Stimulated activated CD8-positive, alpha-beta memory T cell treated with anti-CD3 and anti-CD28 coated beads, Interleukin-15, amount 100 ng/mL, for 1 hour (primary cell): ENCODE results near the gene GOLGA3.
"Not testable (repeated sequence)": the region's sequence is repeated elsewhere in the genome, so short reads cannot be mapped to it uniquely, and the experiment has no call there.

Experiments used
- DNase-seq: peaks from one replicate; pipeline ENCODE4 v3.0.0-alpha.2; 2020; ENCODE audit warnings: low read depth

GOLGA3 gene

DNA sequence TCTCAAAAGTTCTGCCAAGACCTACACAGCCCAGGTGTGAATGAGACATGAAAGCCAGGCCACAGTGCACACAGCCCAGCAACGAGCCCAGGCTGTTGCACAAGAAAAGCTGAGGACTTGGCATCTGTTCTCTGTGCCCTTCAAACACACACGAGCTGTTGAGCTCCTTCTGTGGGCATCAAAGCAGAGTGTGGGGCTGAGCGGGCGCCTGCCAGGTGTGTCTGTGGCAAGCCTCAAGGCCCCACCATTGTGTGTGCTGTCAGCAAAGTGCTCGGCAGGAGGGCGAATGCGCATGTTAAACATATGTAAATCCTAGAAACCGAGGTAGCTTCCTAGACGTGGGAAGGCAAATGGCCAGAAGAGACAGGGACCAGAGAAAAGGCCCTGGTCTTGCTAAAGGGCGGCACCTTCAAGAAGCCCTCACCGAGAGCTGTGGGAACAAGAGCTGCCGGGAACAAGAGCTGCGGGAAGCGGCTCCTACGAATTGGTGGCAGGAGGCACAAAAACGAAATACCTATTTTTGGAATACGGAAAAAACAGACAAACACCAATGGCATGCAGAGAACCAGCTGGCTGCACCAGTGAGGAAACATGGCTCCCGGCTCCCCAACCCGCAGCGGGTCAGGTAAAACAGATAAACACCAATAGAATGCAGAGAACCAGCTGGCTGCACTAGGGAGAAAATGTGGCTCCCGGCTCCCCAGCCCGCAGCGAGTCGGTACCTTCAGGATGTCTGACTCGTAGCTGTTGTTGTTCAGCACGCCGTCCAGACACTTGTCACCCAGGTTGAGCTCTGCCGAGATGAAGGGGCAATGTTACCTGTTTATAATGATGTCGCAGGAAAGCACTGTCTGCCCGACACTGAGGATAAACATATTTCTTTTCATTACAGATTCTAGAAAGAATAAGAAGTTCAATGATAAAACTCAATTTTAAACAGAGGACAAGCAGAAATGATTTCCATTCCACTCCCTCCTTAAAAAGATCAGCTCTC is 19.0 kb upstream of the GOLGA3 start:
- DNase-seq = no peak

DNA sequence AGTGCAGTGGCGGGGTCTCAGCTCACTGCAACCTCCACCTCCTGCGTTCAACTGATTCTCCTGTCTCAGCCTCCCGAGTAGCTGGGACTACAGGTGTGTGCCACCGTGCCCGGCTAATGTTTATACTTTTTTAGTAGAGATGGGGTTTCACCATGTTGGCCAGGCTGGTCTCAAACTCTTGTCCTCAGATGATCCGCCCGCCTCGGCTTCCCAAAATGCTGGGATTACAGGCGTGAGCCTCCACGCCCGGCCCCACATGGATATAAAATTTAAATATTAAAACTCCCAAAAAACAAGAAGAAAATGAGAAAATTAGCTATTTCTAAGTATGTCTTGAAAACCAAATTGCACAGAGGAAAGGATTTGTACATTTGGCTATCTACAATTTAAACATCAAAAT is 16.0 kb upstream of the GOLGA3 start:
- DNase-seq = not testable (repeated sequence)

DNA sequence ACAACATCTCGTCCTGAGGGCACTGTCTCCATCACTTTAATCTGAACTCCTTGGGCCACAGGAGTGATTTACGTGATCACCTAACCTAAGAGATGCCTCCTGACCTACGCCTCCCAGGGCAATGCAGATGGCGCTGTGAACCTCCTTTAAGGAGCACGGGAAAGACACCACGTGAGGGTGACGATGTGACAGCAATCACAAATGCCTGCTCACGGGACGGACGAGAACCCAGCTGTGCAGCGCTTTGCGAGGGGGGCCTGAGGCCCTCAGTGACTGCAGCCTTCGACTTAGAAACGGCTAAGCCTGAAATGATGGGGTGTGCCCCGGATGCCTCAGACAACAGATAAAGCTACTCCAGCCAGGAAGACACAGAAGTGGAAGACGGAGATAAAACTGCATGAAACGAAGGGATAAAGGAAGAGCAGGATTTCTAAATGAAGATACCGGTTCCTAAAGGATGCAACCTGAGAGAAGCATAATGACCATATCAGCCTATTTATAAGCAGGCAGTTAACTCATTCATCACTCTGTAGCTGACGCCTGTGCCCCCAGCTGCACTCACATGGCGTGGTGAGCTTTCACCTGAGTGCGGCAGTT is 13.9 kb upstream of the GOLGA3 start:
- DNase-seq = no peak

DNA sequence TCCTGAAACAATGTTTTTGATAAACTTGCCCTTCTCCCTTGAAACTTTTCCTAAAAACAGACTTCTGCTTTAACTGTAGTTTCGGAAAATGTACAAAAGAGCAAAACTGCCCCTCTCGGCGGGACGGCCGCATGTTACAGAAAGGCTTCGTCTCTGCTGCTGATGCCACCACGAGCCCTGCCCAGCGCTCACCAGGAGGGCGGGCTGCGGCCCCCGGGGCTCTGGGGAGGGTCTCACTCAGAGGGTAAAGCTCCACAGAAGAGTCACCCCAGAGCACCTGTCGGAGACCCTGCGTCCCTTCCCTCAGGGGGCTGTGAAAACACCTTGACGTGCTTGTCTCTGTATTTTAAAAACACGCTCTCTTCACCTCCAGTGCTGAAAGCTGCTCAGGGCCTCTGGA is 12.5 kb upstream of the GOLGA3 start:
- no peak for DNase-seq

DNA sequence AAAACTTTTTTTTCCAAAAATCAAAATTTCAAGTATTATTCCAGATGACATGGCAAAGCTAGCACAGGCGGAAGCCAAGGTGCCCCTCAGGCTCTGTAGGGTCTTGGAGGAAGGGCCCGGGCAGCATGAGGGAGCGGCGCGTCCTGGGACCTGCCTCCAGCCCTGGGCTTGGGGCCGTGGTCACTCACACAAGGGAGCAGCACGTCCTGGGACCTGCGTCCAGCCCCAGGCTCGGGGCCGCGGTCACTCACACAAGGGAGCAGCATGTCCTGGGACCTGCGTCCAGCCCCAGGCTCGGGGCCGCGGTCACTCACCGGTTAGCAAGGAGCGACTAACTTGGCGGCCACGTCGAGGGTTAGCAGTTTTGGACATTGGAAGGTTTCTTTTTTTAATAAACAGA is 11.9 kb upstream of the GOLGA3 start:
- DNase-seq = no peak

DNA sequence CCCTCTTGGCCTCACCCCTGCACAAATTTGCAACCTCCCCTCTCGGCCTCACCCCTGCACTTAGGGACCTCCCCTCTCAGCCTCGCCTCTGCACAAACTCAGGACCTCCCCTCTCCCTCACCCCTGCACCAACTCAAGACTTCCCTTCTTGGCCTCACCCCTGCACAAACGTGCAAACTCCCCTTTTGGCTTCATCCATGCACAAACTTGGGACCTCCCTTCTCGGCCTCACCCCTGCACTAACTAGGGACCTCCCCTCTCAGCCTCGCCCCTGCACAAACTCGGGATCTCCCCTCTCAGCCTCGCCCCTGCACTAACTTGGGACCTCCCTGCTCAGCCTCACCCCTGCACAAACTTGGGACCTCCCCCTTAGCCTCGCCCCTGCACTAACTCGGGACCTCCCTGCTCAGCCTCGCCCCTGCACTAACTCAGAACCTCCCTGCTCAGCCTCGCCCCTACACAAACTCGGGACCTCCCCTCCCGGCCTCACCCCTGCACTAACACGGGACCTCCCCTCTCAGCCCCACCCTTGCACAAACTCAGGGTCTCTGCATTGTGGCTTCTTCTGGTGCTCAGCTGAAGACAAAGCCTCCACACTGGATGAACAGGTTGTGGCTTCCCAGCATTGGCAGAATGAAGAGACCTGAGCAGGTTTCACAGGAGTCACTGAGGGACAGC is 11.0 kb upstream of the GOLGA3 start:
- DNase-seq = no peak

DNA sequence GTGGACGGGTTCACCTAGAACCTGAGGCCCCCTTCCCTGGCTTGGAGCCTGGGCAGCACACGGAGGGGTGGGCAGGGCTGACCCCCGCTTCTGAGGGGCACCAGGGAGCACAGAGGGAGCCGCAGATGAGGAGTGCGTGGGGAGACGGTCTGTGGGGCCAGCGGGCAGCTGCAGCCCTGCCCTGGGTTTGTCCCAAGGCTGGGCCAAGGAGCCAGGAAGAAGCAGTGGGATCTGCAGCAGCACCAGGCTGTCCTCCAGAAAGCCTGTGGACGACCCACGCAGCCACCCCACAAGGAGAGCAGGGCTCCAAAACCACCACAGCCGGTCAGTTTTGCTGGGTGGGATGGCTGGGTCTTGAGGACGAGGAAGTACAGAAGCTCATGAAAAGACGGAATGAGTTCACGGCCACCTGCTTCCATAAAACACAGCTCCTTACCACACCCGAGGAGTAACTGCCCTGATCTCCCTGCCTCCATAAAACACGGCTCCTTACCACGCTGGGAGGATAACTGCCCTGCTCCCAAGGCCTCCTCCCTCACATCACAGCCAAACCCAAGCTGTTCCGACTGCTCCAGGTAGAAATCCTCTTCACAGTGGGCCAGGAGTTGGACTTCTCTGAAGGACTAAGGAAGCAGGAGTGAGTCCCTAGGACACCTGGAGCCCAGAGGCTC is 9.9 kb upstream of the GOLGA3 start:
- no peak for DNase-seq

DNA sequence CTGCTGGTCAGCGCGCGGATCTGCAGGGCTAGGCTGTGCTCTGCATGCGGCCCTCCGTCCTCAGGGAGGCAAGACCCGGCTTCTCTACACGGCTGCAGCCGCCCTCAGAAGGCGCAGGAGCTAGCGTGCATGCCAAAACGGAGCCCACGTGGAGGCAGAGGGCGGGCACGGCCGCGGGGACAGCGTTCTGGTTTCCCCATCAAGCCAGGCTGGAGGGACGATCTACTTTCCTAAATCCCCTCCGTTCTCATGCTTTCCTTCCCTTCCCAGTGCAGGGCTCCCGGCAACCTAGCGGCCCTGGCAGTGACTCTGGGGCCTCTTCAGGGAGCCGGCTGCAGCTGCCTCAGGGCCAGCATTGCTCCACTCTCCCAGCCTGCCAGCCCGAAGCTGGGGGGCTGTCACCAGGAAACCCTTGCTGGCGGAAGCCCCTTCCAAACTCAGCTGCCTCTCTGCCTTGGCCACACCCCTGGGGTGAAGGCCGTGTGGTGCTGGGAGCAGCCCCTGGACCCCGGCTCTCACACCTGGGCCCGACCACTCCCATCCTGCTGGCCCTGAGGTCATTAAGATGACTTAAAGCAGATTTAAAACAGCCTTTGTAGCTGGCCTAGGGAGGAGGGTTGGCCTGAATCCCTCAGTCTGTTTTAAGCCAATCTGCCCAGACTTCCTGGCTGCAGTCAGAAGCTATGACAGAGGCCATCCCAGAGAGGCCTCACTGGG is 9.2 kb upstream of the GOLGA3 start:
- DNase-seq = no peak

DNA sequence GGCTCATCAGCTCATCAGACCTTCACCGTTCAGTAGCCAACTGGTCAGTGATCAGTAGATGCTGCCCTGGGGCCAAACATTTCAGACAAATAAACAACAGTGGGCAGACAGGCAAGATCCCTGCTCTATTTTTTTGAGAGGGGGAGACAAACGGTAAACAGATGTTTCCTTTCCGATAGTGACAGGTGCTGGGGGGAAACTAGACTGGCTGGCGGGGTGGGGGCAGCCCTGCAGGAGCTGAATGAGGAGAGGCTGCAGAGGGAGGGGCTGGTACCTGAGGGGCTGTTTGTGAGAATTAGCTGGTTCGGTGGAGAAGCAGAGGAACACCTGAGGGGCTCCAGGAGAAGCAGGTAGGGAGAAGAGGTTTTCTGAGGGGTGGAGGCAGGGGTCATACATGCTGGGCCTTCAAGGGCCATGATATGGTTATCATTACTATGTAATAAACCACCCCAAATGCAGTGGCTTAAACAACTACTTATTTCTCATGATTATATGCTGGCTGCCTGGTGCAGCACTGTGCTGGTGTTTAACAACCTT is 8.2 kb upstream of the GOLGA3 start:
- no peak for DNase-seq

DNA sequence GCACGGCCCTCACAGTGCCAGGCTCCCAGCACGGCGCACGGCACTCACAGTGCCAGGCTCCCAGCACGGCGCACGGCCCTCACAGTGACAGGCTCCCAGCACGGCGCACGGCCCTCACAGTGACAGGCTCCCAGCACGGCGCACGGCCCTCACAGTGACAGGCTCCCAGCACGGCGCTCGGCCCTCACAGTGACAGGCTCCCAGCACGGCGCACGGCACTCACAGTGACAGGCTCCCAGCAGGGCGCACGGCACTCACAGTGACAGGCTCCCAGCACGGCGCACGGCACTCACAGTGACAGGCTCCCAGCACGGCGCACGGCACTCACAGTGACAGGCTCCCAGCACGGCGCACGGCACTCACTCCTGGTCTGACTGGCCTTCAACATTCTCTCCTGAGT is 7.6 kb upstream of the GOLGA3 start:
- DNase-seq = not testable (repeated sequence)

DNA sequence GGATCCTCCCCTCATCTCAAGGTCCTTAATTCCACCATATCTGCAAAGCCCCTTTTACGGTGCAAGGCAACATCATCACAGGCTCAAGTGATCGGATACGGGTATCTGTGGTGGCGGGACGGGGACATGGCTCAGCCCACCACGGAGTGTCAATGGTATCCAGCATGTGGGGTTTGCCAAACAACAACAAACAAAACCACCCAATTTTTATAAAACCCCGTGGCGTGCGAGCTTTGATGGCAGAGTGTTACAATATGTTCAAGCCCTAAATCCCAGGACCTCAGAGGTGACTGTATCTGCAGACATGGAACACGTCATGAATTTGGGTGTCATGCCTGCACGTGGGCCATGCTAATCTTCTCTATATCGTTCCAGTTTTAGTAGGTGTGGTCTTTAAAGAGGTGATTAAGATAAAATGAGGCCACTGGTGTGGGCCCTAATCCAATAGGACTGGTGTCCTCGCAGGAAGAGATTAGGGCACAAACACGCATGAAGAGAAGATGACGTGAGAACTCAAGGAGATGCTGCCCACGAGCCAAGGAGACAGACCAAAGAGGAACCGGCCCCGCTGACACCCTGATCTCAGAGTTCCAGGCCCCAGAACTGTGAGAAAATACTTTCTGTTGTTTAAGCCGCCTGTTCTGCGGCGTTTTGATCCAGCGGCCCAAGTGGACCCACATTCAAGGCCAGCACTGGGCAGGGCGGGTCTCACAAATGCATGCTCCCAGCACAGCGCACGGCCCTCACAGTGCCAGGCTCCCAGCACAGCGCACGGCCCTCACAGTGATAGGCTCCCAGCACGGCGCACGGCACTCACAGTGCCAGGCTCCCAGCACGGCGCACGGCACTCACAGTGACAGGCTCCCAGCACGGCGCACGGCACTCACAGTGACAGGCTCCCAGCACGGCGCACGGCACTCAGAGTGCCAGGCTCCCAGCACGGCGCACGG is 6.7 kb upstream of the GOLGA3 start:
- DNase-seq = no peak

DNA sequence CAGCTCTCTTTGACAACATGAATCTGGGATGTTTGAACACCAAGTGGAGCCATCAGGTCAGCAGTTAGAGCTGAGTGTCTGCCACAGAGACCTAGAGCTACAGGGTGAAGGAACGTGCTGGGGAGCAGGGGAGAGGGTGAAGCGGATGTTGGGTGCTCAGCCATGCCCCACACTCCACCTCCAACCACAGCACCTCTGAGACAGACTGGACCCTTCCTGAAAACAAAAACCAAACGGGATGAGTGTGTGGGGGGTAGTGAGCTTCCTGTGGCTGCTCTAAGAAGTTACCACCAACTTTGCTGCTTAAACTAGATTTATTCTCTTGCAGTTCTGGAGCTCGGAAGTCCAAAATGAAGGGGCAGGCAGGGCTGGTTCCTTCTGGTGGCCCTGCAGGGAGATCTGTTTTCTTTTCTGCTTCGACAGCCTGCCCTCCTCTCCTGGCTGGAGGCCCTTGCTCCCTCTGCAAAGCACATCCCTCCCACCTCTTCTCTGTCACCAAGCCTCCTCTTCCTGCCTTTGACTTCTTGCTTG is 5.6 kb upstream of the GOLGA3 start:
- DNase-seq = no peak

DNA sequence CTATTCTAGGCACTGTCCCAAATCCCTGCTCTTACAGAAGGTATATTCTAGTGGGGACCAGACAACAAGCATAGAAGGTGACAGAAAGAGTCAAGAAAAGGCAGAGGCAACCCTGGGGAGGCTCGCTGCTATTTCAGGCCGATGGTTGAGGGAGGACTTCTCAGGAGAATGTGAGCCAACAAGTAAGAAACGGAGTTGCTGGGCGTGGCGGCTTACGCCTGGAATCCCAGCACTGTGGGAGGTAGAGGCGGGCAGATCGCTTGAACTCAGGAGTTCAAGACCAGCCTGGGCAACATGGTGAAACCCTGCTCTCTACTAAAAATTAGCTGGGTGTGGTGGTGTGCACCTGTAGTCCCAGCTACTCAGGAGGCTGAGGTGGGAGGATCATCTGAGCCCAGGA is 4.7 kb upstream of the GOLGA3 start:
- DNase-seq = no peak

DNA sequence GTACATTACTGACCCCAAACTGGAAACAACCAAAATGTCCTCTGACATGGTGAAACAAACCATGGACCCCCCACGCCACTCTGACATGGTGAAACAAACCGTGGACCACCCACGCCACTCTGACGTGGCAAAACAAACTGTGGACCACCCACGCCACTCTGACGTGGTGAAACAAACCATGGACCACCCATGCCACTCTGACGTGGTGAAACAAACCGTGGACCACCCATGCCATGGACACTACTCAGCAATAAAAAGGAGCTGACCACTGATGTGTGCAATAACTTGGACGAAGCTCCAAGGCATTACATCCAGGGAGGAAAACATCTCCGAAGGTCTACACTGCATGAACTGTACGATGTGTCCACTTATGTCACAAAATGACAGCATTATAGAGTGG is 3.1 kb upstream of the GOLGA3 start:
- no peak for DNase-seq

DNA sequence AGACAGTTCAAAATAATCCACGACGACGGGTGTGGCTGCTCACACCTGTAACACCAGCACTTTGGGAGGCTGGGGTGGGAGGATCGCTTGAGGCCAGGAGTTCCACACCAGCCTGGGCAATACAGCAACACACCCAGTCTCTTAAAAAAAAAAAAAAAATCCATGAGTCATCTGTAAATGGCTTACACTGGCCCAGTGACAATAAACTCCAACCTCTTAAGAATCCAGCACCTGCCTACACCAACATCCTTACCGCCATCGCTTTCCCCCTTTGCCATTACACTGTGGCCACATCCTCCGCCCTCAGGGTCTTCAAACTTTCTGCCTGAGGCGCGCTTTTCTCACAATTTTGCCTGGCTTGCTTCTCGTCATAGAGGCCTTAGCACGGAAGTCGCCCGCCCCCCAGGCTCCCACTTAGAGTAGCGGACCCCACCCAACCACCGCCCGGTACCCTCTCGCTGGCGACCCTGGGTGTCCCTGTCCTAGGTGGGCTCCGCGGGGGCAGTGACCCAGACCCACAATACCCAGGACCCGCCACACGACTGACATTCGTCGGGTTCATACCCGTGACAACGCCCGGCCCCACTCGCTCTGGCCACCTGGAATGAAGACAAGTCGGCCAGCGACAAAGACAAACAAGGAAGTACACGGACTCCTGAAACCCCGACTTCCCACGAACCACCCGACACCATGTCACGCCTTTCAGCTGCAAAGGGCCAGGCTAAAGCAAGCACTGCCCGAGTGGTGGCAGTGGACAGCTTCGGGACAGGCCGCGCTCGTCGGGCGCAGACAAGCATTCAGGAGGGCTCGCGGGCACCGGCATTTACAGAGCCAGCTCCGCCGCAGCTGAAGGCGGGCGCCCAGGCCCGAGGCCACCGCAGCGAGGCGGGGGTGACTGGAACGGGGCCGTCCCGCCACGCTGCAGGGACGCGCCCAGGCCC is 636 bp downstream of the GOLGA3 start:
- DNase-seq = no peak

DNA sequence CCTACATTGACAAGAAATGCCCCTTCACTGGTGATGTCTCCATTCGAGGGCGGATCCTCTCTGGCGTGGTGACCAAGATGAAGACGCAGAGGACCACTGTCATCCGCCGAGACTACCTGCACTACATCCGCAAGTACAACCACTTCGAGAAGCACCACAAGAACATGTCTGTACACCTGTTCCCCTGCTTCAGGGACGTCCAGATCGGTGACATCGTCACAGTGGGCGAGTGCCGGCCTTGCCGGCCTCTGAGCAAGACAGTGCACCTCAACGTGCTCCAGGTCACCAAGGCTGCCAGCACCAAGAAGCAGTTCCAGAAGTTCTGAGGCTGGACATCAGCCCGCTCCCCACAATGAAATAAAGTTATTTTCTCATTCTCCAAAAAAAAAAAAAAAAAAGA is 2.8 kb downstream of the GOLGA3 start:
- no peak for DNase-seq

DNA sequence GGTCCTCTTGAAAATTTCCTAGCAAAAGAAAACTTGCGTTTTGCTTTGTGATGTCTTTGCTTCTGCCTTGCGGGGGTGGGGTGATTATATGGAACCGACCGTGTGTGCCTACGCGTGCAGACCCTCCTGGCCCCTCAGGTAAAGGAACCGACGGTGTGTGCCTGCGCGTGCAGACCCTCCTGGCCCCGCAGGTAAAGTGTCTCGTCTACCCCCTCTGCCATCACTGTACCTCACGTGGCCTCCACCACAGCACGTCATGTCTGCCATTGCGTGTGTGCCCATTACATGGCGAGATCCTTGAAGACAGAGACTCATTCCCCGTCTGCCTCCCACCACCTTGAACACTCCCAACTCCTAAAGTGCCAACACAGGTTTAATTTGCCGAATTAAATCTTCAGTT is 3.6 kb downstream of the GOLGA3 start:
- no peak for DNase-seq

DNA sequence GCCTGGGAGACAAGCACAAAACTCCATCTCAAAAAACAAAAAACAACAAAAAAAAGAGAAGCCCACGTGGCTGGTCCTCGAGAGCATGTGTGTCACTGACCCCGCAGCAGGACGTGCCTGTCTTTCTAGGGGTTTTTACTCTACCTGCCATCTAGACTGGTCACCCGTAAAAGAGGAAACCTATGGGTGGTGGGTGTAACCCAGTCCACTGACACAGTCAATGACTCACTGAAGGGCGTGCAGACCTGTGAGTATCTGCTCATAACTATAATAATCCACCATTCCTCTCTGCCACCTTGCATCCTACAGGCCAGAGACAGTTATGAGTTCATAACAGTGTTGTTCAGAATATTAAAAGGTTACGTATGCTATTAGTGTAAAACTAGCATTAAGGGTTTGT is 4.6 kb downstream of the GOLGA3 start:
- DNase-seq = no peak

DNA sequence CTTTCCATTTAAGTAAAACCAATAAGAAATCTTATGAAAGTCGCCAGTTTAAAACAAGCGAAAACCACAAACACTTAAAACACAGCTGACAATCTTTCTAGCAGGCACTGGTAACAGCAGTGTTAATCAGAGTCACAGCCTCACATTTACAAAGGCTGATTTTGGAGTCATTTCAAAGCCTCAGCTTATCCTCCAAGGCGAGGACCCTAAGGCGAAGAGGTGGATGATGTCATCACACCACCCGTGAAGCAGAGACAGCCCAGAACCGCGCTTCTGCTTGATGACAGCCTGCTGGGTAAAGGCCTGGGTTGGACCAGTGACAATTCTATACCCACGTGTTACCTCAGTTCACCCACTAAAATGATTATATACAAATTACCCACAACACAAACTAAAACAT is 10.1 kb downstream of the GOLGA3 start:
- DNase-seq = no peak
